Gastroesophageal sphincter (tissue), 4 donors: ENCODE results near the gene RIPK3. TPM values are rescaled to one million over a fixed set of nuclear protein-coding genes. Genes with fewer than 3 reads are reported as not detected.

Experiments used
- ATAC-seq: fragments of 150-250 bp; one replicate; pipeline ENCODE4 v1.9.1; 2016; ENCODE audit warnings: mild to moderate bottlenecking, moderate library complexity
- H3K27ac ChIP-seq, 4 donors: fragments of 200-600 bp; sonication (generic) in 3 of 4; 1 replicate in 3 of 4; 2 replicates in 1 of 4; pipeline ENCODE4 v1.5.1; 2016 to 2019
- H3K27me3 ChIP-seq: fragments of 200-600 bp; sonication (generic); one replicate; pipeline ENCODE4 v1.5.1; 2019
- H3K36me3 ChIP-seq, 2 donors: fragments of 200-600 bp; sonication (generic); one replicate each; pipeline ENCODE4 v1.5.1; 2019; ENCODE audit warnings: control low read depth in 1 of 2
- H3K4me1 ChIP-seq, 3 donors: fragments of 200-600 bp; sonication (generic); 1 replicate in 2 of 3; 2 replicates in 1 of 3; pipeline ENCODE4 v1.5.1; 2016 to 2019; ENCODE audit warnings: control low read depth in 2 of 3
- H3K4me3 ChIP-seq, 2 donors: fragments of 200-600 bp; sonication (generic); one replicate each; pipeline ENCODE4 v1.5.1; 2019; ENCODE audit warnings: mild to moderate bottlenecking in 1 of 2, moderate library complexity in 1 of 2
- H3K9me3 ChIP-seq, 3 donors: fragments of 200-600 bp; sonication (generic); one replicate each; pipeline ENCODE4 v1.5.1; 2017 to 2019; ENCODE audit warnings: control low read depth in 2 of 3
- EP300 ChIP-seq: sonication (generic); formaldehyde crosslinking; IDR thresholded peaks from one replicate; pipeline ENCODE4 v1.6.1; 2017; ENCODE audit warnings: antibody characterized with exemption, mild to moderate bottlenecking
- POLR2A ChIP-seq, 2 donors: fragments of 450-650 bp; IDR thresholded peaks; one replicate each; pipeline ENCODE4 v1.6.1; 2017; ENCODE audit warnings: antibody characterized with exemption in 2 of 2, mild to moderate bottlenecking in 2 of 2, moderate library complexity in 1 of 2
- POLR2AphosphoS5 ChIP-seq: sonication (generic); formaldehyde crosslinking; IDR thresholded peaks from one replicate; pipeline ENCODE4 v1.6.1; 2017; ENCODE audit warnings: antibody characterized with exemption
- WGBS, 2 donors: methylation state at CpG; one replicate each; pipeline ENCODE4 v1.1.5; 2018; ENCODE audit warnings: low coverage in 1 of 2; 5-methylcytosine and 5-hydroxymethylcytosine counted together
- total RNA-seq, 4 donors: library from RNA; depleted of rRNA; stranded (reverse); fragments of >200 nt; gene quantifications; one replicate each; pipeline ENCODE4 v1.1.0, GENCODE V29; 2016
- TF ChIP-seq, protein P1 (sequence below), 4 experiments: fragments of 200-600 bp in 2 of 4; fragments of 450-650 bp in 2 of 4; sonication (generic) in 1 of 4; IDR thresholded peaks; one replicate each; pipeline ENCODE4 v1.5.1; 2017 to 2019; ENCODE audit warnings: antibody characterized with exemption in 4 of 4, mild to moderate bottlenecking in 2 of 4, moderate library complexity in 2 of 4

The RIPK3 gene
- total RNA-seq, 4 donors from 2014 or later = 3.1 to 8.9 (median 3.9) TPM

DNA sequence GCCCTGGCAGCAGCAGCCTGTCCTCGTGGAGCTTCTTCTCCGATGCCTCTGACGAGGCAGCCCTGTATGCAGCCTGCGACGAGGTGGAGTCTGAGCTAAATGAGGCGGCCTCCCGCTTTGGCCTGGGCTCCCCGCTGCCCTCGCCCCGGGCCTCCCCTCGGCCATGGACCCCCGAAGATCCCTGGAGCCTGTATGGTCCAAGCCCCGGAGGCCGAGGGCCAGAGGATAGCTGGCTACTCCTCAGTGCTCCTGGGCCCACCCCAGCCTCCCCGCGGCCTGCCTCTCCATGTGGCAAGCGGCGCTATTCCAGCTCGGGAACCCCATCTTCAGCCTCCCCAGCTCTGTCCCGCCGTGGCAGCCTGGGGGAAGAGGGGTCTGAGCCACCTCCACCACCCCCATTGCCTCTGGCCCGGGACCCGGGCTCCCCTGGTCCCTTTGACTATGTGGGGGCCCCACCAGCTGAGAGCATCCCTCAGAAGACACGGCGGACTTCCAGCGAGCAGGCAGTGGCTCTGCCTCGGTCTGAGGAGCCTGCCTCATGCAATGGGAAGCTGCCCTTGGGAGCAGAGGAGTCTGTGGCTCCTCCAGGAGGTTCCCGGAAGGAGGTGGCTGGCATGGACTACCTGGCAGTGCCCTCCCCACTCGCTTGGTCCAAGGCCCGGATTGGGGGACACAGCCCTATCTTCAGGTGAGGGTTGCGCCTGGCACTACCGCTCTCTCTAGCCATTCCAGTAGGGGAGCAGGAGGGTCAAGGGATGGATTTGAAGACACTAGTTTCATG lies 30.3 kb upstream of the RIPK3 start:
- Histone ChIP-seq H3K4me1 (peaks cover 0 to 78% (median 16%) of the 10 kb centered on the region in 3 donors), H3K9me3 (no peaks in the 10 kb centered on the region), H3K27me3 (no peaks in the 10 kb centered on the region), H3K4me3 (no peak overlapping the region), H3K36me3 (peaks cover 0 to 35% of the 10 kb centered on the region in 2 donors), H3K27ac (peak overlapping the region in 3 of 4 donors; percentile 95 to 99 (median 97))
- no peak for TF ChIP-seq EP300
- TF ChIP-seq, protein P1, sequence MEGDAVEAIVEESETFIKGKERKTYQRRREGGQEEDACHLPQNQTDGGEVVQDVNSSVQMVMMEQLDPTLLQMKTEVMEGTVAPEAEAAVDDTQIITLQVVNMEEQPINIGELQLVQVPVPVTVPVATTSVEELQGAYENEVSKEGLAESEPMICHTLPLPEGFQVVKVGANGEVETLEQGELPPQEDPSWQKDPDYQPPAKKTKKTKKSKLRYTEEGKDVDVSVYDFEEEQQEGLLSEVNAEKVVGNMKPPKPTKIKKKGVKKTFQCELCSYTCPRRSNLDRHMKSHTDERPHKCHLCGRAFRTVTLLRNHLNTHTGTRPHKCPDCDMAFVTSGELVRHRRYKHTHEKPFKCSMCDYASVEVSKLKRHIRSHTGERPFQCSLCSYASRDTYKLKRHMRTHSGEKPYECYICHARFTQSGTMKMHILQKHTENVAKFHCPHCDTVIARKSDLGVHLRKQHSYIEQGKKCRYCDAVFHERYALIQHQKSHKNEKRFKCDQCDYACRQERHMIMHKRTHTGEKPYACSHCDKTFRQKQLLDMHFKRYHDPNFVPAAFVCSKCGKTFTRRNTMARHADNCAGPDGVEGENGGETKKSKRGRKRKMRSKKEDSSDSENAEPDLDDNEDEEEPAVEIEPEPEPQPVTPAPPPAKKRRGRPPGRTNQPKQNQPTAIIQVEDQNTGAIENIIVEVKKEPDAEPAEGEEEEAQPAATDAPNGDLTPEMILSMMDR (IDR thresholded peaks at IDR 0.05) = no peak
- no peak for TF ChIP-seq POLR2A (IDR thresholded peaks at IDR 0.05)
- TF ChIP-seq POLR2AphosphoS5 = no peak
- no peak for ATAC-seq
- WGBS, 2 donors = no CpG with 5 or more reads among the region's 32 CpGs

DNA sequence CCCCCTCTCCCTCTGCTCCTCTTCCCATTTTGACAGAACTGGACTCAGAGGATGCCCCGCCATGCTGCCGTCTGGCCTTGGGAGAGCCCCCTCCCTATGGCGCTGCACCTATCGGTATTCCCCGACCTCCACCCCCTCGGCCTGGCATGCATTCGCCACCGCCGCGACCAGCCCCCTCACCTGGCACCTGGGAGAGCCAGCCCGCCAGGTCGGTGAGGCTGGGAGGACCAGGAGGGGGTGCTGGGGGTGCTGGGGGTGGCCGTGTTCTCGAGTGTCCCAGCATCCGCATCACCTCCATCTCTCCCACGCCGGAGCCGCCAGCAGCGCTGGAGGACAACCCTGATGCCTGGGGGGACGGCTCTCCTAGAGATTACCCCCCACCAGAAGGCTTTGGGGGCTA lies 29.7 kb upstream of the RIPK3 start:
- WGBS, 2 donors = 65% methylated on average over 7 of the region's 20 CpGs; no CpG with 5 or more reads in 1 of the 2 donors
- Histone ChIP-seq H3K36me3 (peaks cover 0 to 29% of the 10 kb centered on the region in 2 donors), H3K27me3 (no peaks in the 10 kb centered on the region), H3K4me3 (peak overlapping the region in 1 of 2 donors; percentile 85), H3K27ac (peak overlapping the region; percentile 95 to 99 (median 97)), H3K4me1 (peaks cover 0 to 82% (median 19%) of the 10 kb centered on the region in 3 donors), H3K9me3 (no peaks in the 10 kb centered on the region)
- no peak for ATAC-seq
- TF ChIP-seq POLR2A (IDR thresholded peaks at IDR 0.05) = no peak
- TF ChIP-seq POLR2AphosphoS5 = no peak
- TF ChIP-seq EP300 = no peak
- TF ChIP-seq, protein P1 (IDR thresholded peaks at IDR 0.05) = no peak

GRCh38 chr14:24368562-24369252 lies 28.9 kb upstream of the RIPK3 start:
- Histone ChIP-seq H3K4me1 (peaks cover 0 to 82% (median 19%) of the 10 kb centered on the region in 3 donors), H3K4me3 (peak overlapping the region; percentile 85 to 87), H3K27me3 (no peaks in the 10 kb centered on the region), H3K36me3 (peaks cover 0 to 21% of the 10 kb centered on the region in 2 donors), H3K9me3 (no peaks in the 10 kb centered on the region), H3K27ac (peak overlapping the region; percentile 95 to 99 (median 97))
- TF ChIP-seq EP300 = no peak
- TF ChIP-seq, protein P1 (IDR thresholded peaks at IDR 0.05) = peak in 1 of 4 experiments; percentile 34
- TF ChIP-seq POLR2AphosphoS5 = peak; percentile 8
- peak; percentile 27 to 46 for TF ChIP-seq POLR2A (IDR thresholded peaks at IDR 0.05)
- ATAC-seq = no peak
- 7% methylated on average over 5 of the region's 52 CpGs; no CpG with 5 or more reads in 1 of the 2 donors for WGBS, 2 donors

DNA sequence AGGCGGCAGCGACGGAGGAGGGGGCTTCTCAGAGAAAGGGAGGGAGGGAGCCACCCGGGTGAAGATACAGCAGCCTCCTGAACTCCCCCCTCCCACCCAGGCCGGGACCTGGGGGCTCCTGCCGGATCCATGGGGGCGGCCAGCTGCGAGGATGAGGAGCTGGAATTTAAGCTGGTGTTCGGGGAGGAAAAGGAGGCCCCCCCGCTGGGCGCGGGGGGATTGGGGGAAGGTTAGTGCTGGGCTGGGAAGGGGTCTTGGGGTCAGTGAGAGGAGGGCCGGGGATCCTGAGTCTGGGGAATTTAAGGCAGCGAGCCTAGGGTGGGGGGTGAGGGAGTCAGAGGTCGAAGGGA lies 28.4 kb upstream of the RIPK3 start:
- WGBS, 2 donors = 0 to 5% methylated on average over 4 to 10 of the region's 15 CpGs
- Histone ChIP-seq H3K4me1 (peaks cover 0 to 82% (median 19%) of the 10 kb centered on the region in 3 donors), H3K36me3 (peaks cover 0 to 16% of the 10 kb centered on the region in 2 donors), H3K27me3 (no peaks in the 10 kb centered on the region), H3K4me3 (peak overlapping the region; percentile 85 to 87), H3K9me3 (no peaks in the 10 kb centered on the region), H3K27ac (peak overlapping the region; percentile 95 to 99 (median 97))
- ATAC-seq = no peak
- TF ChIP-seq, protein P1 (IDR thresholded peaks at IDR 0.05) = no peak
- TF ChIP-seq POLR2A (IDR thresholded peaks at IDR 0.05) = peak in 1 of 2 donors; percentile 13
